Activated naive CD4-positive, alpha-beta T cell treated with Interleukin-2 at 50 U/mL for 16 hours (primary cell): ENCODE results near the gene L3MBTL4.
"Not testable (repeated sequence)": the region's sequence is repeated elsewhere in the genome, so short reads cannot be mapped to it uniquely, and the experiment has no call there.

ENCODE experiments used
- DNase-seq: peaks from one replicate; pipeline ENCODE4 v3.0.0-alpha.2; 2020

Gene L3MBTL4

GRCh38 chr18:6406075-6406909 lies 8.4 kb downstream of the L3MBTL4 start:
- DNase-seq = no peak

GRCh38 chr18:6405237-6406074 lies 9.3 kb downstream of the L3MBTL4 start:
- no peak for DNase-seq

GRCh38 chr18:6404834-6405233 lies 9.9 kb downstream of the L3MBTL4 start:
- no peak for DNase-seq

GRCh38 chr18:6401687-6402086 lies 13.0 kb downstream of the L3MBTL4 start:
- DNase-seq = no peak

DNA sequence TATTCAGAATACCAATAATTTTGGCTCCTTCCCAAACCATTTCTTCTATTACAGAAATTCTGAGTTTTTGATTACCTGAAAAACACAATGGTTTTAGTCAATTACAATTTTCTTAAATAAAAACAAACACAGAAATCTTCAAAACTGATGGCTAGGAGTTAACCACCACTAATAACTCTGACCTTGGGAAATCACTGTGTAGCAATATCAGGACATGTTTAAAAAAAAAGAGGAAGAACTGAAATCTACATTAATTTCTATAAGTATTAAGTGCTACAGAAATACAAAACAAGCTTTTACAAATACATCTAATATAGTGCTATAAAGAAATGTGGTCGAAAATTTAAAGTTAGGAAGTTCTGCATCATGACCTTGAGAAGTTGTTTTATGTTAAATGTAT lies 14.9 kb downstream of the L3MBTL4 start:
- no peak for DNase-seq

DNA sequence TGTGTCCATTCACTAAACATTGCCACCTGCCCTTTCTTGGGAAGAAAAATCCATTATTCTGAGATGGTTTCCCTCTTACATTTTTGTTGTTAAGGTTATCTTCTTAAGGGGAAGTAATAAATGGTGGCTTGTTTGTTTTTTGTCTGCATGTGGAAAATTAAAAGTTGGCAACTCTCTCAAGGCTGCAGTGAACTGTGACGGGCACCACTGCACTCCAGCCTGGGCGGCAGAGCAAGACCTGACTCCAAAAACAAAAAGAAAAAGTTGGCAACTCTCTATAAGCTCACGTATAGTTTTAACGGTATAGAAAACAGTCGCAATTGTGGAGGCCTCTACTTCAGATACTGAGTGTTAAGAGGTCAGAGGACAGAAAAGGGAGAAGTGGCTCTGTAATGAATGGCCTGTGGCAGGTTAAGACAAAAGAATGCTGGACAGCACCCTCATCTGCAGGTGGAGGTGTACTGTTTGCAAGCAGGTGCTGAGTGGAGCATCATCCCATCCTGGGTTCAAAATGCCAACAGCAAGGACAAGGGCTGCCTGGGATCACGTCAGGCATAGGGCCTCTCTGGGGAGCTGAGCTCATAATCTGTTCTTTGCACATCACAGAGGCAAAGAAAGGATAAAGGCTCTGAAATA lies 16.7 kb downstream of the L3MBTL4 start:
- DNase-seq = no peak

GRCh38 chr18:6396847-6397246 lies 17.9 kb downstream of the L3MBTL4 start:
- no peak for DNase-seq

- no peak for DNase-seq
Measured at GRCh38 chr18:6396276-6396675, 18.4 kb downstream of the L3MBTL4 start.

- DNase-seq = no peak
Measured at GRCh38 chr18:6389005-6389404, 25.7 kb downstream of the L3MBTL4 start.

DNA sequence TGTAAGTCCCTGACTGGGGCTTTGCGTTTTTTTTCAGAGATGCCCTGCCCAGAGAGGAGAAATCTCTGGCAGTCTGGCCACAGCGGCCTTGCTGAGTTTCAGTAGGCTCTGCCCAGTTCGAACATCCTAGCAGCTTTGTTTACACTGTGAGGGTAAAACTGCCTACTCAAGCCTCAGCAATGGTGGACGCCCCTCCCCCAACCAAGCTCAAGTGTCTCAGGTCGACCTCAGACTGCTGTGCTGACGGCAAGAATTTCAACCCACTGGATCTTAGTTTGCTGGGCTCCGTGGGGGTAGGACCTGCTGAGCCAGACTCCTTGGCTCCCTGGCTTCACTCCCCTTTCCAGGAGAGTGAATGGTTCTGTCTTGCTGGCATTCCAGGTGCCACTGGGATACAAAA lies 31.7 kb downstream of the L3MBTL4 start:
- no peak for DNase-seq

- DNase-seq = not testable (repeated sequence)
Measured at GRCh38 chr18:6377473-6377872, 37.2 kb downstream of the L3MBTL4 start.

DNA sequence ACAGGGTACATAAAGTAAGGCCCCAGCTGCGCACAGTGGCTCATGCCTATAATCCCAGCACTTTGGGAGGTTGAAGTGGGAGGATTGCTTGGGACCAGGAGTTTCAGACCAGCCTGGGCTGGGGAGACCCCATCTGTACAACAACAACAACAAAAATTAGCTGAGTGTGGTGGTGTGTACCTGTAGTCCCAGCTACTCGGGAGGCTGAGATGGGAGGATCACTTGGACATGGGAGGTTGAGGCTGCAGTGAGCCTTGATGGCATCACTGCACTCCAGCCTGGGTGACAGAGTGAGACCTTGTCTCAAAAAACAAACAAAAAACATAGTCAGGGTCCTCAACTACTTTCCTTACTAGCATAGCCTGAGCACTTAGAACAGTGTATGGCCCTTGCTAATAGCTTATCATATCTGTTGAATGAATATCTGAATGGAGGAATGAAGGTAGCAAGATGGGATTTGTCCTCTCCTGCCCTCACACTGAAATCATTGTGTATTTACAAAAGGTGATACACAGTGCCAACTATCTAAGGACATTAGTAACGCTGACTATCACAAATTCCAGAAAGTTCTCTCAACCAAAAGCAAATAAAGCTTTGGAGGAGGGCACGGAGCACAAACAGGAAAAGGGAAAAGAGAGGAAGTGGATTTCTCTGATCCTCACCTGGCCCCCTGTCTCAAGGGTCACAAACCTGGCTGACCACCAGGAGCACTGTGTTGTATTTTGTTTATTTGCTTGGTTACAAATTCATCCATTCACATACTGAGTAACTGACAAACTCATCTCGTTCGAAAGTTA lies 38.1 kb downstream of the L3MBTL4 start:
- no peak for DNase-seq

GRCh38 chr18:6374935-6375529 lies 39.7 kb downstream of the L3MBTL4 start:
- no peak for DNase-seq

GRCh38 chr18:6374340-6374739 lies 40.4 kb downstream of the L3MBTL4 start:
- DNase-seq = no peak

GRCh38 chr18:6373187-6373586 lies 41.5 kb downstream of the L3MBTL4 start:
- no peak for DNase-seq

DNA sequence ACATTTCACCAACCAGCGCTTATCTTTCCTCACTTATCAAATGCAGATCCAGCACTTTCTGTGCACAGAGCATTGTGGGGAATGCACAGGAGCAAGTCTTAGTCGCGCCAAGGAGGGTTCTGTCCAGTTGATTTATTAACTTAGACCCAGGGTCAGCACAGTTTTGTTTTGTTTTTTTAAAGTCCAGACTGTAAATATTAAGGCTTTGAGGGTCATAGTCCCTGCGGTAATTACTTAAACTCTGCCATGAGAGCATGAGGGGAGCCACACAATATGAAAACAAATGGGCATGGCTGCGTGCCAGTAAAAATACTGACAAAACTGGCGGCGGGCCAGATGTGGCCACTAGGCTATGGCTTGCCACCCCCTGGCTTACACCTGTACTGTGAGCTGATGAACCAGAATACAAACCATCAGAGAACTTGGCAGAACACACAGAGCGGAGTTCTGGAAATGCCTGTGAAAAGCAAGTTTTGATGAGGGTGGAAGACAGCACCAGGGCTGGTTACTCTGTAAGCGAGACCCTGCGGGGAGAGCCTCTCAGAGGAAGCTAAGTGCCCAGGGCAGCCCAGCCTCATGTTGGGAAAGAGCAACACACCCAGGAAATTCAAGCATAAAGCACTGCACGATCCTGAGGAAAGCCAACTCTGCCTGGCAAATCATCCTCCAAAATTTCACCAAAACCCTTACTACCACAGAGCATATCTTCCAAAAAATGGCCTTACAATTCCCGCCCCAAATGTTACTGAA lies 43.6 kb downstream of the L3MBTL4 start:
- no peak for DNase-seq

DNA sequence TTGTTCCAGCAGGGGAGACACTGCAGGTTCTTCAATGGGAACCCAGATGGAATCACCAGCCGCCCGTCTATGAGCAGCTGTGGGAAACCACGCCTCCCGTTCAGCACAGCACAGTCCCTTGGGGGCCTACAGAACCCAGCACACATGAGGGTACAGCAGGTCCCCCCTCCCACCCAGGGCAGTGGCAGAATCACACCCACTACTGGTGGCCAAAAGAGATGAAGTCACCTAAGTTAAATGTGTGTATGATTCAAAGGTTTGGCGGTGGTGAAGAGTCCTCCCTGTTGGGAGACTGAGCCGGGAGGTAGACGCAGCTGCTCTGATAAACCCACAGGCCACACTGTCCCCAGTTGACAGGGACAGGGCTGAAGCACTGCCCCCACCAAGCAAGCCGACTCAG lies 44.3 kb downstream of the L3MBTL4 start:
- DNase-seq = no peak

DNA sequence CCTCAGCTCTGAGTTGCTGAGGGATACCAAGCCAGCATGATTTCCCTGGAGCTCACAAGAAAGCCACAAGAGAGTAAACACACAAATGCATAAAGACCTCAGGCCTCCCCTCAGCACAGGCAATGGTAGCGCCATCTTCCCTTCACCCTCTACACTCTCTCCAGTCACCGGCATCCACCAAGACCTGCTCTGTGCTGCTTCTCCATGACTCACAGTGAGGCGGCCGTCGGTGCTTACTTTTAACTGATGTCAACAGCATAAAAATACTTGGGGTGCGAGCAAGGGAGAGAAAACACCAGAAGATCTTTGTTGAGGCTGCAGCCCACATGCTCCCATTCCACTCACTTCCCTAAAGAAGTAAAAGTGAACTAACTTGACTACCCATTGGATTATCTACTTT lies 46.7 kb downstream of the L3MBTL4 start:
- DNase-seq = no peak

DNA sequence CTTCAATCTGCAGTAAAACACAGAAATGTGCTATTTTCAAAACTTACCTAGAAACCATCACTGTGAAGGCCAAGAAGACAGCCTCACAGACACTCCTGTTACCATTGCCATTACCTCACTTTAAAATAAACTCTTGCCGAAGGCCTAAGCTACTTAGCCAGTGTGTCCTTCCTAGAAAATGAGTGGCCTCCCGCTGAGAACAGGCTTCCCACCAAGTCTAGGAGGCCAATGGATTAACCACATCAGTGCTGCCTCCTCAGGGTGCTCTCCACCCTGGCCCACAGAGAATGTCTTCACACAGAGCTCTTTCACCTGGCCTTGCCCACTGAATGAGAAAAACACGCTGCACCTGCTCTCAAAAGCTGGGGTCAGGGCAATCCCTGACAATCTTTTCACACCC lies 47.5 kb downstream of the L3MBTL4 start:
- no peak for DNase-seq

DNA sequence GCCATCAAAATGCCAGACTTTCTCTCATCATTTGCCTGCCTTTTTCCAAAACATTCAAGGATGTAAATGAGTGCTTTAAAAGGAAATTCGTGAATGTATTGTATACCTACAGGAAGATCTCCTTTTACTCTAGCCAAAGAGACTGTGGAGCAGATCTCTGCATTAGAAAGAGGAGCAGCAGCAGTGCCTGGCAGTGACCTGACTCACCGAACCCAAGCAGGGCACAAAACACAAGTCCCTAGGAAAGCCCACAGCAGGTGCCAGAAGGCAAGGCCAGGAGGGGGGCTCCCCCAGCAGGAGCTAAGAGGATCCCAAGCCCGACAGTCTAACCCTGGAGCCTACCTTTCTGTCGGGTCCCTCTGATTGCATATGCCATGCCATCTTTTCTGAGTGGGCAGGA lies 47.9 kb downstream of the L3MBTL4 start:
- no peak for DNase-seq

DNA sequence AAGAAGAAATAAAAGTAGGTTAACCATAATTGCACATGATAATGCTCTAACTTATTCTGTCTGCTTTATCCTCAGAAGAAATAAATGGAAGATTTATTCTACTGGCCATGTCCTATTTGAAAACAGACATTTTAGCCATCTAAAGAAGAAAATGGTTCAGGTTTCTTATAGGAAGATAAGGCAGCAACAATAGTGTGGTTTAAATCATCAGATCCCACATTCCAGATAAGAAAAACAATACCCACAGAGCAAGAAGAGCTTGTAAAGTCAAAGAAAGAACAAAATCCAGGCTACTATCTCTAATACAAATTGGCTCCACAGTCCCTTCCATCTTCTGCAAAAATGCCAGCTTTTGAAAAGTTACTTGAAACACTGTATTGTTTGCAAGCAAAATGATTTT lies 49.3 kb downstream of the L3MBTL4 start:
- no peak for DNase-seq

DNA sequence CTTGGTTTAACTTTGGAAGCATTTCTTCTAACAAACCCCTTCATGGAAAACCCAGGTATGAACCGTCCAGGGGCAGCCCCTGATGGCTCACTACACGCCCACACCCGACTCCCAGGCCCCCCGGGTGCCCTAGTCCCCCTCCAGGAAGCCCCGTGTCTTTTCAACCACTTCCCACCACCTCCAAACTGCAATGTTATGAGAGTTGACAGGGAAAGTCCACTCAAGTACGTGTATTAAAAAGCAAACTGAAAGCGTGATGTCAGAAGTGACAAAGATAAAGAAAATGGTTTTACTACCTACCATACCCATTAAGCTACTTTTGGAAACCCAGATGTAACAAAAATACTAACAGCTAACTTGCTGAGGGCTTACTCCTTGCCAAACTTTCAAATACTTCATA lies 51.5 kb downstream of the L3MBTL4 start:
- DNase-seq = no peak
